Activated naive CD4-positive, alpha-beta T cell treated with anti-CD3 and anti-CD28 coated beads, Interleukin-2, amount 10 ng/mL, durations not matched to agents 7 days and 5 days (primary cell): ENCODE data around the gene CINP.

Experiments
- CTCF ChIA-PET: fragments of 350-600 bp; sonication (Branson Sonifier 250); formaldehyde crosslinking; loops from one replicate; lab custom pipeline; 2021; ENCODE audit warnings: antibody characterized with exemption; lab: Charles Lee
- DNase-seq: peaks from one replicate; pipeline ENCODE4 v3.0.0-alpha.2; 2020
- H3K27ac Mint-ChIP-seq: one replicate; pipeline ENCODE4 v1.8.0; 2021; ENCODE audit warnings: mild to moderate bottlenecking, moderate library complexity, mixed read lengths
- H3K27me3 Mint-ChIP-seq: one replicate; pipeline ENCODE4 v1.8.0; 2021; ENCODE audit warnings: mild to moderate bottlenecking, mixed read lengths
- H3K36me3 Mint-ChIP-seq: one replicate; pipeline ENCODE4 v1.8.0; 2021; ENCODE audit warnings: mixed read lengths
- H3K4me1 Mint-ChIP-seq: one replicate; pipeline ENCODE4 v1.8.0; 2021; ENCODE audit warnings: mixed read lengths
- H3K4me3 Mint-ChIP-seq: one replicate; pipeline ENCODE4 v1.8.0; 2021; ENCODE audit warnings: mild to moderate bottlenecking, moderate library complexity, mixed read lengths
- H3K9me3 Mint-ChIP-seq: one replicate; pipeline ENCODE4 v1.8.0; 2021; ENCODE audit warnings: mixed read lengths

Gene CINP

GRCh38 chr14:102362545-102363181 lies at the start of gene CINP, which contains the start of gene TECPR2:
Gene CINP (minus strand): TSS chr14:102362890. CDS start chr14:102362851, 39 bp downstream.
Gene TECPR2 (plus strand): TSS chr14:102362941. CDS start chr14:102376722, 13,781 bp downstream.
- H3K27me3 Mint-ChIP-seq, result peaks cover 6% of the 10 kb centered on the region
- H3K4me3 Mint-ChIP-seq, result no peak within 1 kb of the TSS
- H3K9me3 Mint-ChIP-seq, result no peaks in the 10 kb centered on the region
- CTCF ChIA-PET, result interaction anchor here (1.5 kb wide), 1 partner anchor 49 kb away, joined by 3 read pairs; no protein-coding TSS in a partner anchor
- H3K27ac Mint-ChIP-seq, result peak within 1 kb of the TSS; percentile 93
- peak; percentile 99 for DNase-seq
- peaks cover 32% of the 10 kb centered on the region for H3K4me1 Mint-ChIP-seq
- peaks cover 8% of the 10 kb centered on the region for H3K36me3 Mint-ChIP-seq

- Mint-ChIP-seq H3K4me1 (peaks cover 6% of the 10 kb centered on the region), H3K27ac (no peak overlapping the region), H3K9me3 (peaks cover 3% of the 10 kb centered on the region), H3K4me3 (no peak overlapping the region), H3K36me3 (peaks cover 9% of the 10 kb centered on the region), H3K27me3 (no peaks in the 10 kb centered on the region)
- DNase-seq, result no peak
- CTCF ChIA-PET, result interaction anchor here (1.3 kb wide), 1 partner anchor 91 kb away, joined by 3 read pairs; no protein-coding TSS in a partner anchor
Observed at GRCh38 chr14:102408724-102409123, 46.0 kb upstream of the CINP start.

DNA sequence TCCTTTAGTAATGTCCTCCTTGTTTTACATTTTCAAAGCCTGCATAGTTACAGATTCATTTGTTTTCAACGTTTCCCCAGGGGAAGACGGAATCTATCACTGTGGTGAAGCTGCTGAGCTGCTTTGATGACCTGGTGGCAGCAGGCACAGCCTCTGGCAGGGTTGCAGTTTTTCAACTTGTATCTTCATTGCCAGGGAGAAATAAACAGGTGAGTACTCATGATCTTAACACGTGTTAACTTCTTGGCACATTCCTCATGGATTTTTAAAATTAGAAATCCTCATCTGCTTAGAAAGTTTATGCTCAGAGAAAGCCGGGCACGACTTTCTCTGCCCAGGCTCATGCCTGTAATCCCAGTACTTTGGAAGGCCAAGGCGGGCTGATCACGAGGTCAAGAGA lies 44.6 kb upstream of the CINP start:
- Mint-ChIP-seq H3K9me3 (peaks cover 18% of the 10 kb centered on the region), H3K36me3 (peaks cover 14% of the 10 kb centered on the region), H3K4me1 (peaks cover 6% of the 10 kb centered on the region), H3K27ac (no peak overlapping the region), H3K27me3 (no peaks in the 10 kb centered on the region), H3K4me3 (no peak overlapping the region)
- no peak for DNase-seq
- CTCF ChIA-PET, result no interaction called here

- DNase-seq, result no peak
- H3K9me3 Mint-ChIP-seq, result peaks cover 32% of the 10 kb centered on the region
Observed at GRCh38 chr14:102403028-102403427, 40.3 kb upstream of the CINP start.

GRCh38 chr14:102396521-102396920 lies 33.8 kb upstream of the CINP start:
- peaks cover 7% of the 10 kb centered on the region for H3K4me1 Mint-ChIP-seq
- H3K27me3 Mint-ChIP-seq, result no peaks in the 10 kb centered on the region
- CTCF ChIA-PET, result interaction anchor here (0.7 to 2.3 kb wide), 2 partner anchors 19 to 42 kb away, joined by 4 read pairs; no protein-coding TSS in a partner anchor
- DNase-seq, result no peak
- H3K36me3 Mint-ChIP-seq, result peaks cover 27% of the 10 kb centered on the region
- H3K27ac Mint-ChIP-seq, result no peak overlapping the region
- H3K9me3 Mint-ChIP-seq, result peaks cover 19% of the 10 kb centered on the region
- H3K4me3 Mint-ChIP-seq, result no peak overlapping the region

More at GRCh38 chr14:102403028-102403427, 40.3 kb upstream of the CINP start:
- H3K27ac Mint-ChIP-seq, result no peak overlapping the region
- peaks cover 19% of the 10 kb centered on the region for H3K36me3 Mint-ChIP-seq
- no peaks in the 10 kb centered on the region for H3K4me1 Mint-ChIP-seq
- H3K27me3 Mint-ChIP-seq, result no peaks in the 10 kb centered on the region
- no peak overlapping the region for H3K4me3 Mint-ChIP-seq
- CTCF ChIA-PET, result no interaction called here

DNA sequence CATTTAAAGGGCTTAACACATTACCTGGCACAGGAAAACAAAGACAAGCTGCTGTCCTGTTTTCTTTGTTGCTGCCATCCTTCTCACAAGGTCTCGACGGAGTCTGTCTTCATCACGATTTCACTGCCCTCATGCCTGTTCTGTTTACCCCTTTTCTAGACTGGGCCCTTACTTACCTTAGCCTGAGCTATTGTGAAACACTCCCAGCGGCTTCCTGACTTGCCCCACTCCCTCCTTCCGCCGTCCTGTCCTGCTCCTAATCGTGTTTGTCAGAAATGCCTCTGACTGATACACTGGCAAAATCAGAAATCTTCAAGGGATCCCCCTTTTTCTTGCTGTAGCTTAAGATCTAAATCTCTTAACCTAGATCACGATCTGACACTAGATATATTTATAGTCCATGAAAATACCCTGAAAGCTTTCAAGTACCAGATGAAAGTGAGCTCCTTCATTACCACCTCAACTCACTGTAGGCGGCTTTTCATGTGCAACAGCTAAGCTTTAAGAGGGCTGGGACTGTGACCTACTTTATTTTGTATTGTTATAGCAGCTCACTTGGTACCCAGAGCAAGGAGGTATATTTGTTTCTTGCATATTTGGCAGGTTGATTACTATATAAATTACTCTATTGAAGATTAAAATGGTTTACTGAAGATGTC lies 32.2 kb upstream of the CINP start:
- DNase-seq, result no peak

DNA sequence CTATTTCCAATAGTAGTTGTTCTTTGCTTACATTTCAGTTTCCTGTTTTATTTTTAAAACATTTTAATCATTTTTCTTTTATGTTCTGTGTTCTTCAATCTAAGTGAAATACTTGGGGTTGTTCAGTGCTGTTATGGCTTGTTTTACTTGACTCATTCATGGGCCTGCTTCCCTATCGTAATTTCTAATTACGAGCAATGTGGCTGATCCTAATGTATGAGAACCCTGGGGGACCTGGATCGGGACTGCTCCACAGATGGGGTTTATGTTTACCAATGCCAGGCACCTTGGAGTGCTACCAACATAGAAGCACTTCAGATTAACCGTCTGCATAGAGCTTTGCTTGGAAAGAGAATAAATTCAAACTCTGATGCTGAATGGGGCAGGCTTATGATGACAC lies 29.8 kb upstream of the CINP start:
- H3K36me3 Mint-ChIP-seq, result peaks cover 15% of the 10 kb centered on the region
- H3K4me3 Mint-ChIP-seq, result no peak overlapping the region
- H3K4me1 Mint-ChIP-seq, result peaks cover 7% of the 10 kb centered on the region
- peaks cover 6% of the 10 kb centered on the region for H3K9me3 Mint-ChIP-seq
- H3K27me3 Mint-ChIP-seq, result no peaks in the 10 kb centered on the region
- CTCF ChIA-PET, result no interaction called here
- DNase-seq, result no peak
- H3K27ac Mint-ChIP-seq, result no peak overlapping the region

More for the DNA sequence above, 32.2 kb upstream of the CINP start:
- CTCF ChIA-PET, result interaction anchor here (0.7 to 2.3 kb wide), 4 partner anchors 8 to 78 kb away, joined by 3 to 4 read pairs (median 4); no protein-coding TSS in a partner anchor
- Mint-ChIP-seq H3K27me3 (no peaks in the 10 kb centered on the region), H3K27ac (peak overlapping the region; percentile 40), H3K36me3 (peaks cover 25% of the 10 kb centered on the region), H3K4me3 (no peak overlapping the region), H3K4me1 (peaks cover 7% of the 10 kb centered on the region), H3K9me3 (peaks cover 17% of the 10 kb centered on the region)

DNA sequence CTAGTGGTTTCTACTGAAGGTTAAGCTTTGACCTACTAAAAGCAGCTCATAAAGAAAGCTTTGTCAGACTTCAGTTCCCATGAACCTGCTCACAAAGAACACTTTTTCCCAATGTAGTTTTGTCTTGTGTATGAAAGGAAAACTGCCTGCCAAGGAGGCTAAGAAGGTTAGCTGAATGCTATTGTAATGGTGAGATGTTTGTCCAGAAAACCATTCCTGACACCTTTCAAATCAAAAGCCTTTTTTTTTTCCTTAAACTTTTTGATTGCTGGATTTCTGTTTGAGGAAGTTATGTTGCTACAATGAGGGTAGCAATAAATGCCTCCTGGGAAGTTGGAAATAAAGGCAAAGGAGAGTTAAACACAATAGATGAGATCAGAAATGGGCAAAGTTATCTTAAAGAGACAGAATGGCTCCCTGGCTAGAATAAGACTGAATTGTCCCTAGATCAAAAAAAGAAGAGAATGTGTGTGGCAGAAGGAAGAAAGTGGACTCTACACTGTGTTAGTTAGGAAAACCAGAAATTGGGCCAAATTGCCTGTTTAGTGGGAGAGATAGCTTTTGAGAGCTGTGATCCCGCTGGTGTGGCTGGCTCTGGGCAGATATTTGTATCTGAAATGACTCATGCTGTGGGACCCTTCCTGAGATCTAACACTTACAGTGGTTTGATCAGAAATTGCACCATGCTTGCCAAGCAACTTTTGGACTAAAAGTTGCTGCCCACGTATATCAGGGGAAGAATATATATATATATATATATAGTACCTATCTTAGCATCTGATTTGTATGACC lies 27.6 kb upstream of the CINP start:
- Mint-ChIP-seq H3K4me1 (peaks cover 7% of the 10 kb centered on the region), H3K27ac (no peak overlapping the region), H3K36me3 (peaks cover 7% of the 10 kb centered on the region), H3K9me3 (no peaks in the 10 kb centered on the region), H3K4me3 (no peak overlapping the region), H3K27me3 (no peaks in the 10 kb centered on the region)
- DNase-seq, result no peak
- CTCF ChIA-PET, result no interaction called here

GRCh38 chr14:102389246-102389645 lies 26.6 kb upstream of the CINP start:
- Mint-ChIP-seq H3K9me3 (no peaks in the 10 kb centered on the region), H3K36me3 (peaks cover 4% of the 10 kb centered on the region), H3K27me3 (no peaks in the 10 kb centered on the region), H3K27ac (no peak overlapping the region), H3K4me1 (no peaks in the 10 kb centered on the region), H3K4me3 (no peak overlapping the region)
- CTCF ChIA-PET, result interaction anchor here (0.7 kb wide), 1 partner anchor 12 kb away, joined by 3 read pairs; no protein-coding TSS in a partner anchor
- no peak for DNase-seq

DNA sequence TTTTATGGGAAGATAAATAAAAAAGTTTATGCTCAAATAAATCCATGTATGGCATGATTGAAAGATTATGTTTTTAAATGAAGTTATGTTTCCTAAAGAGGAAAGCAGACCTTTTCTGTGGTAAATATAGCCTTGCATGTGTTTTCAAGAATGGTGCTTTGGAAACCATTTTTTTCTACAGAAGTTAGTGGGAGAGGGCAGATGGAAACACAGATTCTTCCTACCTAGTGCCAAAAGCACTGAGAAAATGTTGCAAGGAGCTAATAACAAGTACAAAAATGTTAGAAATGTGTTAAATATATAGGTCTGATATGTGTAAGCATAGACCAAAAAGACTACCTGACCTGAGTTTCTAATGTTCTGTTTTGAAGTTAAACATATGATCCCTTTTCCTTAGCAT lies 24.4 kb upstream of the CINP start:
- Mint-ChIP-seq H3K4me1 (no peaks in the 10 kb centered on the region), H3K9me3 (no peaks in the 10 kb centered on the region), H3K36me3 (no peaks in the 10 kb centered on the region), H3K27me3 (no peaks in the 10 kb centered on the region), H3K4me3 (no peak overlapping the region), H3K27ac (no peak overlapping the region)
- no peak for DNase-seq
- CTCF ChIA-PET, result interaction anchor here (1.2 kb wide), 1 partner anchor 8 kb away, joined by 4 read pairs; no protein-coding TSS in a partner anchor

DNA sequence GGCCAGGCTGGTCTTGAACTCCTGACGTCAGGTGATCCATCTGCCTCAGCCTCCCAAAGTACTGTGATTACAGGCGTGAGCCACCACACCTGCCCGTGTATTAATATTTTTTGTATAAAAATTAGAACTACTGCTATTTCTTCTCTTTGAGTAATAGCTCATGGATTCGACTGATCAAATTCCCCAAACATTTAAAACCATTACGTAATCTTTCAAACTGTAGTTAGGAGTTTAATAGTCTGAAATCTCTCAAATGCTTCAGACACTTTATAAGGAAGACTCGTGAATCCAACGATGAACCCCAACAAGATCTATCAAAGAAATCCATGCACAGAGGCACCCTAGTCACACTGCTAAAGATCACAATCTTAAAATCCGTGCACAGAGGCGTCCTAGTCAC lies 16.1 kb upstream of the CINP start:
- H3K36me3 Mint-ChIP-seq, result peaks cover 10% of the 10 kb centered on the region
- no peak overlapping the region for H3K27ac Mint-ChIP-seq
- no peak for DNase-seq
- no peak overlapping the region for H3K4me3 Mint-ChIP-seq
- peaks cover 22% of the 10 kb centered on the region for H3K4me1 Mint-ChIP-seq
- CTCF ChIA-PET, result no interaction called here
- H3K27me3 Mint-ChIP-seq, result no peaks in the 10 kb centered on the region
- H3K9me3 Mint-ChIP-seq, result no peaks in the 10 kb centered on the region

DNA sequence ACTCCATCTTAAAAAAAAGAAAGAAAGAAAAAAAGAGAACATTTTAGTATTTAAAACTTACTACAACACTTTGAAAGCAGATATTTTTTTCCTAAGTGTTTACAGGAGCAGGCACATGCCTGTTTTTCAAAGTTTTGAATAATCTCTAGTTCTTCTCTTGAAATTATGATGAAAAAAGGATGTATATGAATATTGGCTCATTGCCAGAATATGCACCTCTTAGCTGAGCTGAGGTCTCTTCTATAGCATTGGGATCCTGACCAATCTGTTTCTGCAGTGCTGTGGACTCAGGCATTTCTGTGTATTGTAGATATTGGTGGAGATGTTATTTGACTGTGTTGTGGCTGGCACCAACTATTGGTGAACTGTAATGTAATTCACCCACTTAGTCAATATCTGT lies 15.0 kb upstream of the CINP start:
- peaks cover 24% of the 10 kb centered on the region for H3K4me1 Mint-ChIP-seq
- H3K27ac Mint-ChIP-seq, result no peak overlapping the region
- CTCF ChIA-PET, result interaction anchor here (0.9 to 1.2 kb wide), 3 partner anchors 11 to 61 kb away, joined by 3 to 4 read pairs (median 4); no protein-coding TSS in a partner anchor
- H3K4me3 Mint-ChIP-seq, result no peak overlapping the region
- H3K9me3 Mint-ChIP-seq, result no peaks in the 10 kb centered on the region
- no peak for DNase-seq
- no peaks in the 10 kb centered on the region for H3K27me3 Mint-ChIP-seq
- peaks cover 10% of the 10 kb centered on the region for H3K36me3 Mint-ChIP-seq

DNA sequence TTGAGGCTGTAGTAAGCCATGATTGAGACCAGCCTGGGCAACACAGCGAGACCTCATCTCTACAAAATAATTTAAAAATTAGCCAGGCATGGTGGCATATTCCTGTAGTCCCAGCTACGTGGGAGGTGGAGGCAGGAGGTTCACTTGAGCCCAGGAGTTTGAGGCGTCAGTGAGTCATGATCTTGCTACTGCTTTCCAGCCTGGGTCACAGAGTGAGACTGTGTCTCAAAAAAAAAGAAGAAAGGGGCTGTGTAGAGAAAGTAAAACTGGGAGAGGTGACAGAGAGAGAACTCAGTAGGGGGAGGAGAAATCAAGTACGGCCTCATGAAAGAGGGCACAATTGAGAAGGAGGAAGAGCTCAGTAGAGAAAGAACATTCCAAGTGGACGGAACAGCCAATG lies 12.4 kb upstream of the CINP start:
- Mint-ChIP-seq H3K4me3 (no peak overlapping the region), H3K4me1 (peaks cover 24% of the 10 kb centered on the region), H3K27me3 (no peaks in the 10 kb centered on the region), H3K36me3 (peaks cover 7% of the 10 kb centered on the region), H3K9me3 (no peaks in the 10 kb centered on the region), H3K27ac (peak overlapping the region; percentile 56)
- CTCF ChIA-PET, result interaction anchor here (0.5 kb wide), 1 partner anchor 57 kb away, joined by 3 read pairs; no protein-coding TSS in a partner anchor
- DNase-seq, result no peak

DNA sequence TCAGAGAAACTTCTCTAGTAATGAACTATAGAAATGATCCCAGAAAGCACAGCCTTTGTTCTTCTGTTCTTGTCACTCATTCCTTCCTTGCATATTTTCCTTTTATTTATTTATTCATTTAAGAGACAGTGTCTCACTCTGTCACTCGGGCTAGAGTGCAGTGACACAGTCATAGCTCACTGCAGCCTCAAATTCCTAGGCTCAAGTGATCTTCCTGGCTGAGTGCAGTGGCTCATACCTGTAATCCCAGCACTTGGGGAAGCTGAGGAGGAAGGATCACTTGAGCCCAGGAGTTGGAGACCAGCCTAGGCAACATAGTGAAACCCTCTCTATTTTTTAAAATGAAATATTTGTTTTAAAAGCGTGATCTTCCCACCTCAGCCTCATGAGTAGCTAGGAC lies 11.6 kb upstream of the CINP start:
- CTCF ChIA-PET, result no interaction called here
- Mint-ChIP-seq H3K4me1 (peaks cover 24% of the 10 kb centered on the region), H3K4me3 (no peak overlapping the region), H3K27me3 (no peaks in the 10 kb centered on the region), H3K27ac (no peak overlapping the region), H3K36me3 (peaks cover 5% of the 10 kb centered on the region), H3K9me3 (no peaks in the 10 kb centered on the region)
- DNase-seq, result no peak
